ENCODE measurements around the gene FRAS1.
A peak's percentile ranks its signal among the peaks of the same experiment; 100 is the strongest.
"Not testable (repeated sequence)": the region's sequence is repeated elsewhere in the genome, so short reads cannot be mapped to it uniquely, and the experiment has no call there.

FRAS1 gene

DNA sequence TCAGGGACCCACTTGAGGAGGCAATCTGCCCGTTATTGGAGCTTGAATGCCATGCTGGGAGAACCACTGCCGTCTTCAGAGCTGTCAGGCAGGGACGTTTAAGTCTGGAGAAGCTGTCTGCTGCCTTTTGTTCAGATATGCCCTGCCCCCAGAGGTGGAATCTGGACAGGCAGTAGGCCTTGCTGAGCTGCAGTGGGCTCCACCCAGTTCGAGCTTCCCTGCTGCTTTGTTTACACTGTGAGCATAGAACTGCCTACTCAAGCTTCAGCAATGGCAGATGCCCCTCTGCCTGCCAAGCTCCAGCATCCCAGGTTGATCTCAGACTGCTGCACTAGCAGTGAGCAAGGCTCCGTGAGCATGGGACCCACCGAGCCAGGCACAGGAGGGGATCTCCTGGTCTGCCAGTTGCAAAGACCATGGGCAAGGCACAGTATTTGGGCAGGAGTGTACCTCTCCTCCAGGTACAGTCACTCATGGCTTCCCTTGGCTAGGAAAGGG lies 68.8 kb downstream of the FRAS1 start:
- DNase-seq: not testable (repeated sequence)

DNA sequence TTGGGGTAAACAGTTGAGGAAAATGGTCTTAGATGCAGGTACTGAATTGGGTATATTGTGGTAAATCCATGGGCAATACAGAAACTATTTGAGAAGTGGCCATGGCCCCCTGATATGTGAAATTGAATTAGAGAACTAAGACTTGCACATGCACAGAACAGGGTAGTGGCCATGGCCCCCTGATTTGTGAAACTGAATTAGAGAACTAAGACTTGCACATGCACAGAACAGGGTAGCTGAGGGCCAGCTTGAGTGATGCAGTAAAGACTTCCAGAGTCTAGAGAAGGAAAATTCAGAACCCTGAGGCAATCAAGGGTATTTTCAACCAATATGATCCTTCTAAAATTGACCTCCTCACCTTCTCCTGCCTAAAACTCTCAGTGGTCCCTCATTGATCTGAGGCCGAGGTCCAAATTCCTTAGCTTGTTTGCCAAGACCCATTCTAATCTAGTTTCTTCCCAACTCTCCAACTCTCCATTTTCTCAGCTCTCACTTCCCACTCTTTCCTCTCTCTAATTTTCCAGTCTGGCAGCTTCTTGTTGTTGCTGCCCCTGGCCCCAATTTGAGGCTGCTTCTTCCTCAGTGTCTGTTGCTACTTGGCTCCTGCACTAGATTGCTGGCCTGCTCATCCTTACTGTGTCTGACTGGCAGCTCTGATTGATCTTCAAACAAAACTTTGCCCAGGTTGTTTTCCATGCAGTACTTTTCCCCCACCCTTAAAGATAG lies 72.4 kb downstream of the FRAS1 start:
- DNase-seq: no peak

DNA sequence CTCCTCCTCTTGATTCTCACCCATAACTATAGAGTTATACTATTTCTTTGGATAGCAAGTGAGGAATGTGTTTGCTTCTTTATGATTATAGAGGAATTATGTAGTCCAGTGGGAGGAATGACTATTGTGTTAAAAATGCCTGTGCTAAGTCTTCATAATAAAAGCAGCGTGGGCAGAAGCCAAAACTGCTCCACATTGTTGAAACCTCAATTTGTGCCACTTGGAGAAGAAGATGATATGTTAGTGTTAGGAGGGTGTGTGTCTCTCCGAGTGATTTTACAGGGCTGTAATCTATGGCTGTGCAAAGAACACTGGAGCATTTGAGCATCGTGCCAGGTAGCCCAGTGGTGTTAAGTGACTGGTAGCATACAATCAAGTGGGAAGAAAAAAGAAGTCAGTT lies 74.3 kb downstream of the FRAS1 start:
- DNase-seq: no peak

DNA sequence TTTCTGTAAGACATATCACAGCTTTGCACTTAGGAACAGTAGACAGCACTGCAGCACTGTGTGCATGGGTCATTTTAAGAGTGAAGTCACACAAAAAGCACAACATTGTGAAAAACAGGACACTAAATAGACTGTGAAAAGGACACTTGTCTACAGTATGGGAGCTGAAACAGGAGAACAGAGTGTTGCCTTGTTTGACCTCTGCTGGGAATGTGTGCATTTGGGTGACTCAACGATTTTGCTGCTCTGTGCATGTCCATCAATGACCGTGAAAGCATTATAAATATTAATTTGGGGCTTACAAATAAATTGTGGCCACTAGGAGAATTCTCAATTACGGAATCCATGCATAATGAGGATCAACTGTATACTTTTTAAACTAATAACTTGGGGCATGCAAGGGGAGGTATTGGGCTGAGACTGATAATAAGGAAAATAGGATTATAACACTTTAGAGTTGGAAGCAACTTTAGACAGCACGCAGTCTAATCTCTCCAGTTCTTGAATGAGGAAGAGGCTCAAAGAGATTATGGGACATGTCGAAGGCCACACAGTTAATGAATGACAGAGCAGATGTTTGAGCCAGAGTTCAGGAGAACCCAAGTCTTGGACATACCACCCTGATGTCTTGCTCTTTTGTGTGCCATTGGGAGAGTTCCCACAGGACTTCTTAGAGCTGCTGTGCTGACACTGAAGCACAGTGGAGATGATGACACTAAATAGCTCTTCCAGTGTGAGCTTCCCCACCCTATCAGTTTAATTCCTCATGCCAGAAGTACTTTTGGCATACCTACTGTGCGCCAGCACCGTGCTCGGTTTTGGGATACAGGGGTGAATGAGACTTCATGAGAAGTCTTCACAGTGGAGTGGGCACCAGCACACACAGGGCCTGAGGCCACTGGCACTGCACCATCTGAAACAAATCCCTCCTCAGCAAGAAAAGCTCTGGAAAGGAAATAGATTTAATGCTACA lies 79.3 kb downstream of the FRAS1 start:
- DNase-seq: no peak

DNA sequence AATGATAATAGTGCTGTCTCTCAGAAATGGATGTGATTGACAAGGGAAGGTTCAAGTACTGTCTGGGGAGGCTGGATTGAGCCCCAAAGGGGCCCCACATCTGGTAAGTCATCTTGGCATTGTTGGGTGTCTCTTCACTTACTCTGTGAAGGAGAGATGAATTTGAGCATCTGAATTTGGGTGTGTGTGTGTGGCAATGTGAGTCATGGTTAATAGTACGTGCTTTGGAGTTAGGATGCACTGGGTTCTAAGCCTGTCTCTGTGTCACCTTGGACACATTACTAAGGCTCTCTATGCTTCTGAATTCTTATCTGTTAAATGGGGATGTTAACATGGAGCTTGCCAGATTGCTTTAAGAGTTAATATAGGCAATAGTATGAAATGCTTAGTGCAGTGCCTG lies 80.4 kb downstream of the FRAS1 start:
- no peak for DNase-seq

DNA sequence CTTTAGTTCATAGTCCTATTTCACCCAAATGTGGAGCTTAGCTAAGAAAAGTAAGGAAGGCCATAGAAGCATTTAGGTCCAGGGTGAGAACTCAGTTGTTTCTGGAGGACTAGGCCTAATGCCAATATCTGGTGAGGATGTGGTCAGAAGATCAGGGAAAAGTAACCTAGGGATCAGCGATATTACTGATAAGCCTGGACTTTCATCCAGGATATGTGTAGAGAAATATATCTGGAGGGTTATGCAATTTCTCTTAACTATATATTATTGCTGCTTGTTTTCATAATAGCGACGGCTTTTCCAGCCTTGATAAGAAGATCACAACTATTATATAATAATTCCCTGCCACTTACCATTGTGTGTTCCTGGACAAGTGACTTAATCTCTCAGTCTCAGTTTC lies 81.1 kb downstream of the FRAS1 start:
- no peak for DNase-seq

DNA sequence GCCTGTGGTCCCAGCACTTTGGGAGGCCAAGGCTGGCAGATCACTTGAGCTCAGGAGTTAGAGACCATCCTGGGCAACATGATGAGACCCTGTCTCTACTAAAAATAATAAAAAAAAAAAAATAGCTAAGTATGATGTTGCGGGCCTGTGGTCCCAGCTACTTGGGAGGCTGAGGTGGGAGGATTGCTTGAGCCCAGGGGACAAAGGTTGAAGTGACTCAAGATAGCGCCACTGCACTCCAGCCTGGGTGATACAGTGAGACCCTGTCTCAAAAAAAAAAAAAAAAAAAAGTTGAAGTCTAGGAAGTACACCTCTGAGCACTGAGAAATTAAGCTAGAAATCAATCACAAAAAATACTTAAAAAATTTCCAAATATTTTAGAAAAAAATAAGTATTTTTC lies 86.5 kb downstream of the FRAS1 start:
- DNase-seq: no peak

DNA sequence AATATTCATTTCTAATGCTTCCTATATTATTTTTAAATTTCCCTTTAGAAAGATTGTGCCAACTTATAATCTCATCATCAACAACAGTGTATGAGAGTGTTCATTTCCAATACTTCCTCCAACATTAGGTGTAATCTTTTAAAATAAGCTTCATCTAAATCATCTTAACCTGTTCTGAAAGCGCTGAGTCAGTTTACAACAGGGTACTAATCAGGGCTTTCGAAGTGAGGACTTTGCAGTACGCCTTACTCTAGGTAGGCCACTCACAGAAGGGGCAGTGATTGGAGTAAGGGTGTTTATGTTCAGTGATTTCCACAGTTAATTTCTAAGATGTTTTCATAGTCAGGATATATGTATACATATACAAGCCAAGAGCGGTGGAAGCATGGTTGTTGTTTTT lies 87.9 kb downstream of the FRAS1 start:
- no peak for DNase-seq

DNA sequence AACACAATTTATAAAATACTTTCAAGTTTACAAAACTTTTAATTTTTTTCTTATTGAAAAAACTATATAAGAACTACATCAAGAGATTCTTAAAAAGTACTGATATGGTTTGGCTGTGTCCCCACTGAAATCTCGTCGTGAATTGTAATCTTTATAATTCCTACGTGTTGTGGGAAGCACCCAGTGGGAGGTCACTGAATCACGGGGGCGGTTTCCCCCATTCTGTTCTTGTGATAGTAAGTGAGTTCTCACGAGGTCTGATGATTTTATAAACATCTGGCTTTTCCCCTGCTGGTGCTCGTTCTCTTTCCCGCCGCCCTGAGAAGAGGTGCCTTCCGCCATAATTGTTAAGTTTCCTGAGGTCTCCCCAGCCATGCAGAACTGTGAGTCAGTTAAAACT lies 88.5 kb downstream of the FRAS1 start:
- DNase-seq: no peak

DNA sequence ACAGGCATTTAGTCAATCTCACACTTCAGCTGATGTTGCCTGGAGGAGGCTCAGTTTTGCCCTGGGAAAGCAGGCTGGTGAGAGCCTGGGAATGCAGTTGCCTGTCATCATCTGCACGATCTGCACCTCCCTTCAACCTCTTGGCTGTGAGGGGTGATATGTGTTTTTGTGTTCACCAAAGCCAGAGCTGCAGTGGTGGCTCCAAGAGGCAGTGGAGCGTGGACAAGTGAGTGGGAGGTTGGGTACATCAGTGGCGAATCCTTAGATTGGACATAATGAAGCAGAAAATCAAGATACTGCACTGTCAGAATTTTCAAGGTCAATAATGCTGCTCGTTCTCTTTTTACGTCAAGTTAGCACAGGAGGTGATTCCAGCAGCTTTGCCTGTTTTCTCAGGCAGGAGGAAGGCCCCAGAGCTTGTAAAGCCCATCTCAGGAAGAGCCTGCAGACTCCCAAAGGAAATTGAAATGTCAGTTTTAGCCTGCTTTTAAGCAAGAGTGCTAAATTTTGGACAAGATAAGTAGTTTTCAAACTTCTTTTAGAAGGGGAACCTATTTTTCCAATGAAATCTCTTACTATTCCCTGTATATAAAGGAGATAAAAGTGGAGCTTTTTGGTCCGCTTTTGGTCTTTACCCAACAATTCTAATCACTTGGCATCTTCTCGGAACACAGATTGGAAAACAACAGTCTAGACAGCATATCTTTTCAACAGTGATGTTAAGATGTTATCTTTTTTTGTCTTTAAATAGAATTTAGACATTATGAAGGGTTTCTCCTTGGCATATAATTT lies 92.8 kb downstream of the FRAS1 start:
- DNase-seq: no peak

DNA sequence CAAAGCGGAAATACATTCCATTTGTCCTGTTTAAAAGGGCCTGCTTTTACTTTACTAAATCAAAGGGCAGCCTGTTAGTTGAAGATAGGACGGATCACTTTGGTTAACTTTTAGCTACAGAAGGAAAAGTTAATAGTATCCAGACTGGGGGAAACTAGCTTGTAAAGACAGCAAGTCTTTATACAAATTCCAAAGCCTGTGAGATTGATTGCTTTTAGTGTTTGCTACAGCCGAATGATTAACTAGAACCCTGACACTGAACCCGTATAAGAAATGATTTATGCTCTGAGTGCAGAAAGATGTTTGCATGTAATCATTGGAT lies 93.4 kb downstream of the FRAS1 start:
- no peak for DNase-seq

DNA sequence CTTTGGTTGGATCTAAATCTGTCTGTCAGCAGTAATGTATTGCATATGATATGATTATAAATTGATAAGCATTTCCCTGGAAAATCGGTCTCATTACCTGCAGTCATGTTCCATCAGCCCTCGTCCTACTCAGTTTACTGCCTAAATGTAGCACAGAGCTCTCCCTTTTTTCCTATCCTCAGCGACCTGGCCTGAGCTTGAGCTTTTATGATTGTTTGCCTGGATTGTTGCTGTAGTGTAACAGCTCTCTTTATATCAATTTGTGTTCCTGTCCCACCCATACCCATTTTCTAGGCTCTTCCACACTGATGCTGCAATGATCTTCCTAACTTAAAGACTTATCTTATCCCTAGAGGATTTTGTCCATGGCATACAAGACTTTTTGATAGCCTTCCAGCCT lies 95.7 kb downstream of the FRAS1 start:
- DNase-seq: no peak

DNA sequence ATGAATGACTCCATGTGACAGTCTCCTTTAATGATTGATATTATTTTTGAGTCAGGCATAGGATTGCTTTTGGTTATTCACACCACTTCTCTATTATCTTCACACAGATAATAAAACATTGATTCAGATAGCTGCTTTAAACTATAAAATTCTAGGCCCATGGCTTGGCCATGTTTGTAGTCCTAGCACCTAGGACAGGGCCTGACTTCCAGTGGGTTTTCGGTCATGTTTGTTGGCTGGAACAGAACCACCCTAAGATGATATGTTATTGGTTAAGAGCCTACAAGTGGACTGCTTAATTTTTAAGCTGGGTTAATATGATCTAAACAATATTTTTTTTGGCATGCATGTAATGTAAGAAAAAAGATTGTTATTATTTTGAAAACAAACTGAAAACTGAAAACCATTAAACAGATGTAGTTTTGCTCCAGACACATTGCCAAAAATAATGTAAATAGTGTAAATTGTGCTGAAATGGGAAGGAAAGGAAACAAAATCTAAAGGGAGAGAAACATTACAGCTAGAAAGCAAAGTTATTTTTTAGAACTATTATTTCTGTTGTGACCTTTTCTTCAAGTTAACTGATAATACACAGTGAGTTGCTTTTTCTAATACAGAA lies 98.0 kb downstream of the FRAS1 start:
- DNase-seq: no peak

DNA sequence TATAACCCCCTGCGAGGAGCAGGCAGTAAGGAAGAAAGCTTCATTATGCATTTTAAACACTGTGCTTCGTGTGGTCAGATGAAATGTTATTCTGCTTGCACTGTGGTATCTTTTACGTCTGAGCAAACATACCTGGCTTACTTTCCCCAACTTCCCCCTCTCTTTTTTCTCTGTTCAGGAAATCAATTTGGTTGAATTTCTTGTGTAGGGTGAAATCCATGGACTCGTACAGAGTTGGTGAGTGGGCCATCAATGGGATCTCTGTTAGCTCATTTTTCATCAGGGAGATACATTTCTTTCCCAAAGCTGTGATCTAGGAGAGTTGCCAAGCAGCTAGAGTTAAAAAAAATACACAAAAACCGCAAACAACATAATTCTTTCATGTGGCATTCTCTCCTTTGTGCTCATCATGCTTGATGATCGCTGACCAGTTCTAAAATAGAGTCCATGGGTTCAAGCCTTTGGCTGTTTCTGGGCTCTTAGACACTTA lies 98.5 kb downstream of the FRAS1 start:
- DNase-seq: no peak

DNA sequence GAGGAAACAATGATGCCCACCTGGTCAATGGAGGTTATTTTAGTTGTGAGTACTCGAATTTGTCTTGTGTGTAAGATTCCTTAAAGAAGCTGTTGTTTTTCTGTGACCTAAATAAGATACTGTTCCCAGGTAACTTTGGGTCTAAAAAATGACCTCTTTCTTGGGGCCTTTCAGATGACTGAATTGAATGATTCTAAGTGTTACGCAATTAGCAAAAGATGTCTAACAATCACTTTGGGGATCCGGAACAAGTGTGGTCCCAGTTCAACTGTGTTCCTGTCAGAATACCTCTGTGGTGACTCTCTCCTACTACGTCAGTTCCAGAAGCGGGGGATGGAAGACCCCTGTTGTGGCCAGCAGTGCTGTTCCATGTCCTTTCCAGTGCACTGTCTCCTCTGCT lies 99.4 kb downstream of the FRAS1 start:
- DNase-seq: no peak

DNA sequence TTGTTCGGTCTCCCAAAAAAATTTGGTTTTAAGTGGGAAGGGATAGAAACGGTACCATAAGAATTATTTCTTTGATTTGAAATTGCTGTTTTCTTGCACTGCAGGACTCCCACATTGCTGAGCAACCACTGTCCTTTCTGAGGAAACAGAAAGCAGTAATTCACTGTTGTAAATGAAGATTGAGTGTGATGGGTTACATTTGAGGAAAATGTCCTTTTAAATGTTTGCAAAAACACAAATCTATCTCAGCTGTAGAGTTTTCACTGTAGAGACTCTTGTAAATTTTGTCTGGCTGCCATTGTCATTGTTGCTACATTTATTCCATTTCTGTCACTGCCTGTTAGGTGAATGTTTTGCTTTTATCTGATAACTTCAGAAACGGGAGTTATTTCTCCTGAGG lies 105.2 kb downstream of the FRAS1 start:
- no peak for DNase-seq

DNA sequence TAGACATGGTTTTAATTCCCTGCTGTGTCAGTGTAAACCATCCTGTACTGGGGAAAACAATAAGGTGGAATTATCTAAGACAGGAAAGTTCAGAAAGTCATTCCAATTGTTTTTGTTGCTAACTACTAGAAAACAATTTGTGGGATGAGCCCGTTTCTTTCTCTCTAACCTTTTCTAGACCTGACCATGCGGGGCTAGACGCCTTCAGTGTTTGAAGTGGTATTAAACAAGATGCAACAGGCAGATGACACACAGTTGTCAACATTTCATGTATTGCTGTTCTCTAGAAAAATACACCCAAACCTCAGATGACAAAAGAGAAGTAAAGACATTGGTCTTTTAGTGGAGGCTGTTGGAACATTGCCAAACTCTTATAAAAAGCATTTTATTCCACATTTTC lies 105.7 kb downstream of the FRAS1 start:
- no peak for DNase-seq

DNA sequence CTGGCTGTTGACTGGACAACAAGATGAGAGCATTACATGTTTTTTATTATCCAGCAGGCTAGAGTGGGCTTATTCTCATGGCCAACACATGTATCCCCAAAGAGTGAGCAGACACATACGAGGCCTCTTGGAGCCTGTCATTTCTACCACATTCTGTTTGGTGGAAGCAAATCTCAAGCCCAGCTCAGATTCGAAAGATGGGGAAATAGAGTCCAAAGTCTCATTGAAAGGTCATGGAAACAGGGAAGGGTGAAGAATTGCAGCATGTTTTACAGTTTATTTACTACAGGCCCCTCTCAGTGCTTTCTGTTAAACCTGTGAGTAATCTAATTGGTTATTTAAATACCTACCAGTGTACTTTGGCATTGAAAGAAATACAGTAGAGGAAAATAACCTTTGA lies 108.6 kb downstream of the FRAS1 start:
- DNase-seq: no peak

DNA sequence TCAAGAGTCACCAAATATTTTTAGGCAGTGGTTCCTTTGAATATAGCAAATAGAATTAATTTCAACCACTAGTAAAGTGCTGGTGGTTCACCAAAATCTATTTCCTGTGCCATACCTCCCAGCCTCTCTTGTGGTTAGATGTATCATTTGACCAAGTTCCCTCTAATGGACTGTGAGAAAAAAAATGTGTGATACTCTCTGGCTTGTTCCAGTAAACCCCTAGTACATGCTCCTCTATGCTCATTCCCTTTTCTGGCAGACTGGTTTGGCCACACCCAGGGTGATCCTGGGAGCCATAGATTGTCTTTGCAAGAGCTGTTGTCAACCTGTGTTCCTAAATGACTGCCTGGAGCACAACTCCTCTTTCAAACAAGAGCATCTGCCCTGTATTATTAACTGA lies 109.5 kb downstream of the FRAS1 start:
- peak; percentile 52 to 65 for DNase-seq

DNA sequence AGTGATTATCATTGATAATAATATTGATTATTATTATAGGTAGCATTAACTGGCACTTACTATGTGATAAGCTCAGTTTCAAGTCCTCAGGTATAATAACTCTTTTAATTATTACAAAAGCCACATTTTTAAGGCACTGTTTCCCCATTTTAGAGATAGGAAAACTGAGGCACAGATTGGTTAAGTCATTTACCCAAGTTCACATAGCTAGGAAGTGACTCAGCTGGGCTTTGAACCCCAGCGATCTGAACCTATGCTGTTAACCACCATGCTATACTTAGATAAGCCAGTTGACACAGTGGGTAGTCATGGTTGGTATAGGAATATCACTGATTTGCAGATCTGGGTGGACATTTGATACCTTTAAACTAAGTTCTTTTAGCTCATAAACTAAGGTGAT lies 110.4 kb downstream of the FRAS1 start:
- DNase-seq: no peak

DNA sequence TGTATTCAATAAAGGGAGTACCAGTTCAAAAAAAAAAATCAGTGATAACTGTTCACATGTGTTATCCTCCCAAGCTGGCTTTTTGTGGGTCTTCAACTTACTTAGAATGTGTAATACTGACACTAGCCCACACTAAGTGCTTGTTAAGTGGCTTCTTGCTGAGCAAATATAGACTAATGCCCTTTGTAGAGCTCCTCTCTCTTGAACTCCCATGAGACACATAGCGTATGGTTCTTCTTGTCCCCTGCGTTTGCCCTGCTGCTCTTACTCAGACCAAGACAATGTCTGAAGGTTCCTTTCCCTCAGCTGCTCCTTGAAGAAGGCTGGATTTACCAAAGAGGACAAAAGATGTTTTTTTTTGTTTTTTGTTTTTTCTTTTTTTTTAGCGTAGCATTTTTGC lies 110.9 kb downstream of the FRAS1 start:
- no peak for DNase-seq

DNA sequence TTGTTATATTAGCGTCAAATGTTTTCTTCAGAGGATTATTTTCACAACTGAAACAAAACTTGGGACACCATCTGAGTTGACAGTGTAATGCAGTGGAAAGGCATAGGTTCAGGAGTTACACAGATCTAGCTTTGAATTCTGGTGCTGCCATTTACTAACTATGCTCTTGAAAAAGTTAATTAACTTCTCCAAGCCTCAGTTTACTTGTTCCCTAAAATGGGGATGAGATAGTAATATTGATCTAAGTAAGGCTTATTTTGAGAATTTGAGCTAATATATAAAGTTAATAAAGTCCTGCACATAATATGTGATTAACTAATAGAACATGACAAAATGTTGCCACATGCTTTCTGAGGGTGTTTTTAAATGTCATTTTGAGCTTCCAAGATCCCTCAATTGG lies 112.6 kb downstream of the FRAS1 start:
- no peak for DNase-seq

DNA sequence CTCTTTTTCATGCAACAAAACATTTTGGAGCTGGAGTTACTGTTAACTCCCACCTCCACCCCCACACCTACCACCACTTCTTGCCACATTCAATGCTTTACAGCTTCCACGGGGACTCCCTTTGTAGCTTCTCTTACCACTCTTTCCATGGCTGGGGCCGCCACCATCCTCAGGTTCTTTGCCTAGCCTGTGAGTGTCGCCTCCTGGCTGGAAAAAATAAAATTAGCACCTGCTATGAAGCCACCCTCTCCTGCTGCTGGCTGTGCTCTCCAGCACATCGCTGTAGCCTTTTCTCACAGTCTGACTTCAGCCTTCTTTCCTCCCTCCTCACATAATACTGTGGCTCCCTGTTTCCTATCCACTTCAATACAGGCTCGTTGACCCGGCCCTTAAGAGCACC lies 114.4 kb downstream of the FRAS1 start:
- DNase-seq: no peak
